OCI-LY7 (cell line): ENCODE results near the gene PGGT1B. TPM values are rescaled to one million over a fixed set of nuclear protein-coding genes. Genes with fewer than 3 reads are reported as not detected.

Experiments used
- Bru-seq: library from RNA; stranded (reverse); fragments of 400-500 nt; gene quantifications from one replicate; lab custom pipeline; 2021; lab: Mats Ljungman, UMichigan
- BruChase-seq, 2 experiments: library from RNA; stranded (reverse); fragments of 400-500 nt; gene quantifications; one replicate each; lab custom pipeline; 2021; lab: Mats Ljungman, UMichigan
- BruUV-seq: library from RNA; stranded (reverse); fragments of 400-500 nt; replicated peaks from 2 replicates; lab custom pipeline; 2021; lab: Mats Ljungman, UMichigan
- CTCF ChIA-PET: fragments of 300-600 bp; sonication (Branson Sonifier 250); formaldehyde crosslinking; loops from one replicate; lab custom pipeline; 2022; ENCODE audit warnings: antibody characterized with exemption; ENCODE audit not compliant: unreplicated experiment; lab: Charles Lee
- POLR2A ChIA-PET: fragments of 300-600 bp; sonication (Branson Sonifier 250); formaldehyde crosslinking; loops from one replicate; lab custom pipeline; 2022; ENCODE audit warnings: antibody characterized with exemption; lab: Charles Lee
- DNase-seq: peaks from one replicate; pipeline ENCODE4 v3.0.0-alpha.2; 2015; ENCODE audit warnings: low spot score
- H2AFZ ChIP-seq: fragments of 200-600 bp; sonication (generic), shearing (Covaris generic); 2 replicates; pipeline ENCODE4 v1.6.1; 2014; ENCODE audit warnings: mild to moderate bottlenecking, antibody characterized with exemption, low read length, moderate library complexity
- H3K27ac ChIP-seq: fragments of 200-600 bp; sonication (generic); 2 replicates; pipeline ENCODE4 v1.5.1; 2014; ENCODE audit warnings: mixed run types, low read depth, mild to moderate bottlenecking, moderate library complexity, low read length, inconsistent platforms; ENCODE audit not compliant: poor library complexity, severe bottlenecking
- H3K36me3 ChIP-seq: fragments of 200-600 bp; sonication (generic); 2 replicates; pipeline ENCODE4 v1.6.1; 2014; ENCODE audit warnings: mild to moderate bottlenecking, antibody characterized with exemption, low read length, moderate library complexity, mixed read lengths; ENCODE audit not compliant: insufficient read depth
- H3K4me1 ChIP-seq: fragments of 200-600 bp; sonication (generic); 2 replicates; pipeline ENCODE4 v1.5.1; 2014; ENCODE audit warnings: mild to moderate bottlenecking, low read length; ENCODE audit not compliant: insufficient read depth, poor library complexity, severe bottlenecking
- H3K4me2 ChIP-seq: fragments of 200-600 bp; sonication (generic); 2 replicates; pipeline ENCODE4 v1.6.1; 2014; ENCODE audit warnings: mild to moderate bottlenecking, low read length
- H3K4me3 ChIP-seq: fragments of 200-600 bp; sonication (generic); 2 replicates; pipeline ENCODE4 v1.5.1; 2014; ENCODE audit warnings: mild to moderate bottlenecking, low read depth, low read length; ENCODE audit not compliant: poor library complexity, severe bottlenecking
- H3K79me2 ChIP-seq: fragments of 200-600 bp; sonication (generic); 2 replicates; pipeline ENCODE4 v1.6.1; 2016; ENCODE audit warnings: low read depth, mild to moderate bottlenecking, low read length, moderate library complexity, mixed read lengths; ENCODE audit not compliant: insufficient read depth
- H3K9me2 ChIP-seq: fragments of 200-600 bp; sonication (generic); 2 replicates; pipeline ENCODE4 v1.6.1; 2016; ENCODE audit warnings: mild to moderate bottlenecking, low read length, mixed read lengths; ENCODE audit not compliant: insufficient read depth
- H3K9me3 ChIP-seq: fragments of 200-600 bp; sonication (generic); 2 replicates; pipeline ENCODE4 v1.6.1; 2014; ENCODE audit warnings: mild to moderate bottlenecking, mixed run types, low read length, mixed read lengths
- H4K20me1 ChIP-seq: fragments of 200-600 bp; sonication (generic); 2 replicates; pipeline ENCODE4 v1.6.1; 2014; ENCODE audit warnings: mild to moderate bottlenecking, antibody characterized with exemption, low read length, moderate library complexity, mixed read lengths; ENCODE audit not compliant: insufficient read depth
- CTCF ChIP-seq: fragments of 200-600 bp; sonication (generic); conservative IDR thresholded peaks from 2 replicates; pipeline ENCODE4 v1.5.1; 2014; ENCODE audit warnings: mild to moderate bottlenecking, antibody characterized with exemption, low read length, moderate library complexity, mixed read lengths
- EZH2phosphoT487 ChIP-seq: fragments of 200-600 bp; sonication (generic); IDR thresholded peaks from 2 replicates; pipeline ENCODE4 v1.6.1; 2018; ENCODE audit warnings: low read depth, borderline replicate concordance, mild to moderate bottlenecking, mixed run types, antibody characterized with exemption, low read length, moderate library complexity, mixed read lengths
- intact Hi-C: fragments of 100-400 bp; cut with micrococcal nuclease; formaldehyde crosslinking; loops from one replicate; pipeline ENCODE4 v1.10.0; 2022; ENCODE audit not compliant: unreplicated experiment
- long read RNA-seq: library from polyadenylated mRNA; stranded (forward); transcript quantifications from one replicate; pipeline ENCODE4 v2.0.0, GENCODE V29; 2022
- total RNA-seq, 2 experiments: library from RNA; depleted of rRNA in 1 of 2; stranded (reverse); fragments of >200 nt in 1 of 2; shearing (Covaris generic) in 1 of 2; gene quantifications; 2 replicates each; pipeline ENCODE4 v1.2.3, GENCODE V29; 2014 to 2022

The PGGT1B gene
- total RNA-seq (2014; rRNA removed; shearing (Covaris generic)) (17.8 and 19.7 TPM in 2 replicates), total RNA-seq (2022) (47.7 and 54.7 TPM in 2 replicates), Bru-seq, nascent RNA (percentile 89 among the genes with signal in this experiment), BruChase-seq, experiment 1, labeled RNA remaining after a 6-hour chase (percentile 63 among the genes with signal in this experiment), BruChase-seq, experiment 2, labeled RNA remaining after a 2-hour chase (percentile 83 among the genes with signal in this experiment)
- long read RNA-seq, full-length matches to known transcripts, result 14 of 31 reads
- long read RNA-seq, partial matches to known transcripts, result 3 of 31 reads
- long read RNA-seq, other reads (novel, unspliced or antisense), result 14 of 31 reads

GRCh38 chr5:115262321-115263077 lies at the start of gene PGGT1B:
Gene PGGT1B, minus strand, starts transcription at chr5:115262877. Its CDS starts 26 bp downstream, at chr5:115262851.
- peak within 1 kb of the TSS; percentile 91 for H2AFZ ChIP-seq
- H3K27ac ChIP-seq, result peak within 1 kb of the TSS; percentile 70
- H3K9me2 ChIP-seq, result no peaks in the 10 kb centered on the region
- DNase-seq, result peak; percentile 82
- peak within 1 kb of the TSS; percentile 76 for H3K4me2 ChIP-seq
- peaks cover 34% of the 10 kb centered on the region for H3K4me1 ChIP-seq
- peaks cover 12% of the 10 kb centered on the region; the same call in 1 of the 2 replicates for H4K20me1 ChIP-seq
- peaks cover 47% of the 10 kb centered on the region for H3K79me2 ChIP-seq
- TF ChIP-seq CTCF (no peak), EZH2phosphoT487 (no peak)
- H3K9me3 ChIP-seq, result no peaks in the 10 kb centered on the region
- intact Hi-C loops, result loop anchor here (1.0 to 2.0 kb wide), 4 partner anchors 34 to 582 kb away; partner anchors contain the start of genes CCDC112 and TMED7
- no TSS peak for BruUV-seq
- CTCF ChIA-PET, result interaction anchor here (1.0 kb wide), 1 partner anchor 9 kb away, joined by 3 read pairs; no protein-coding TSS in a partner anchor
- H3K4me3 ChIP-seq, result peak within 1 kb of the TSS; percentile 83
- POLR2A ChIA-PET, result interaction anchor here (0.6 to 2.8 kb wide), 12 partner anchors 11 to 51 kb away, joined by 3 to 32 read pairs (median 4); partner anchors contain the start of gene CCDC112
- peaks cover 23% of the 10 kb centered on the region for H3K36me3 ChIP-seq

DNA sequence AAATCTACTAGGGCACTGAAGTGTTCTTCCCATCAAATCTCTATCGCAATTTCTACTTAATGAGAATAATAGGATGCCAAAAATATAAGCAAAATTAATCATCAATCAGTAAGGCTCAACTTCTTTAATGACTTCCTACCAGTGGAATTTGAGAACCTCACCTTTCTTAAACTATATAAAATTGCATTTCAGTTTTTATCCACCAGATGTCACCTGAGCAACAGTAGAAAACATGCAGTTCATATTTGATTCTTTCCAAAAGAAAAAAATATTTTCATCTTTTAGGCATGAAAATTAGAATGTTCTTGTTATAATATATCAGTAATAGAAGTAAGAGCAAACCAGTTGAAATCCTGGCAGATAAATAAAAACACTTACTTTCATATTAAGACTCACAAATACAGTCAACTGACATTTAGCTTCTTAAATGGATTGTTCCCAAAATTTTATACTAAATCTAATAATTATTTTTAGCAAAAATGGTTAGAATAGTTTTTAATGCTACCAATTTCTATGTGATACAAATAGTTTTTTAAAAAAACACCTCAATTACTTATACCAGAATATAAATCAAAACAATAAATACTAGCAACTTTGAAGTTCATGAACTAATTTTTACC lies 47.2 kb upstream of the PGGT1B start:
- H3K4me3 ChIP-seq, result no peak overlapping the region
- H3K9me3 ChIP-seq, result 0 out of 2 replicates have a peak, but pooled peaks cover 3% of the 10 kb centered on the region
- intact Hi-C loops, result loop anchor here (1.0 to 10.0 kb wide), 3 partner anchors 264 to 755 kb away; no protein-coding TSS in a partner anchor
- H3K27ac ChIP-seq, result no peak overlapping the region
- TF ChIP-seq CTCF (peak; percentile 87), EZH2phosphoT487 (no peak)
- POLR2A ChIA-PET, result interaction anchor here (0.7 to 1.0 kb wide), 2 partner anchors 116 to 261 kb away, joined by 3 read pairs; no protein-coding TSS in a partner anchor
- DNase-seq, result peak; percentile 50
- H3K79me2 ChIP-seq, result no peaks in the 10 kb centered on the region
- H3K36me3 ChIP-seq, result no peaks in the 10 kb centered on the region
- H2AFZ ChIP-seq, result no peak overlapping the region
- BruUV-seq, result no TSS peak
- no peak overlapping the region for H3K4me2 ChIP-seq
- CTCF ChIA-PET, result interaction anchor here (0.6 kb wide), 1 partner anchor 265 kb away, joined by 3 read pairs; no protein-coding TSS in a partner anchor
- no peaks in the 10 kb centered on the region for H3K4me1 ChIP-seq
- no peaks in the 10 kb centered on the region for H4K20me1 ChIP-seq
- no peaks in the 10 kb centered on the region for H3K9me2 ChIP-seq
